NAMALWA (cell line): ENCODE results near the gene NDFIP1.
"Not testable (repeated sequence)": the region's sequence is repeated elsewhere in the genome, so short reads cannot be mapped to it uniquely, and the experiment has no call there.

Experiments used
- DNase-seq: peaks from one replicate; pipeline ENCODE4 v3.0.0-alpha.2; 2015; ENCODE audit warnings: low spot score

Gene NDFIP1, protein sequence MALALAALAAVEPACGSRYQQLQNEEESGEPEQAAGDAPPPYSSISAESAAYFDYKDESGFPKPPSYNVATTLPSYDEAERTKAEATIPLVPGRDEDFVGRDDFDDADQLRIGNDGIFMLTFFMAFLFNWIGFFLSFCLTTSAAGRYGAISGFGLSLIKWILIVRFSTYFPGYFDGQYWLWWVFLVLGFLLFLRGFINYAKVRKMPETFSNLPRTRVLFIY

DNA sequence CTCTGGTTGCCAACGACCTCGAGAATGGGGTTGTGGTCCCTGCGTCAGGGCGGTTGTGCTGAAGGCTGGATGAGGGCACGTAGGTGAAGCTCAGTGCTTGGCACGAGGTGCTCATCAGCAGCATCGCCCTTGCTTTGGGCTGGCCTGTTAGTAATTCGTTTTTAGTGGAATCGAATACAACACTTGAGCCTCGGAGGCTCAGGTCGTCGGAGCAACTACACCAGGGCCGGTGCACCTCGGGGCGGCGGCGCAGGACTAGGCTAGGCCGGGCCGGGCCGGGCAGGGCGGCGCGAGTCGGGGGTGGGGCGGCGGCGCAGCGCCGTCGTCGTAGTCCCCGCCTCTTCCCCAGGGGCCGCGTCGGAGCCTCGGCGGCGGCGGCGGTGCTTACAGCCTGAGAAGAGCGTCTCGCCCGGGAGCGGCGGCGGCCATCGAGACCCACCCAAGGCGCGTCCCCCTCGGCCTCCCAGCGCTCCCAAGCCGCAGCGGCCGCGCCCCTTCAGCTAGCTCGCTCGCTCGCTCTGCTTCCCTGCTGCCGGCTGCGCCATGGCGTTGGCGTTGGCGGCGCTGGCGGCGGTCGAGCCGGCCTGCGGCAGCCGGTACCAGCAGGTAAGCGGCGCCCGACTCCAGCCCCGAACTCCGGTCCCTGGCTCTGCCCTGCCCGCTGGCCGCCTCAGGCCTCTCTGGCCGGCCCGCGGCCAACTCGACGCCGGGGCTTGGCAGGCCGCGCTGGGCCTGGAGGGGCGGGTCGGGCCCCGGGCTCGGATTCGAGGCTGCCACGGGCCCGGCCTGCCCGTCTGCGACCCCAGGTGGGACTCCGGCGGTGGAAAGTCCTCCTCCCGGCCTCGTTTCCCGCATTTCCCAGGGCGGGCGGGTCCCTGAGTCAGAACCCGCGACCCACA is at the start of gene NDFIP1:
NDFIP1 (plus strand) TSS at position 348 of the 899 bp plus-strand sequence; CDS start at position 544, 196 bp downstream.
- peak; percentile 75 for DNase-seq

DNA sequence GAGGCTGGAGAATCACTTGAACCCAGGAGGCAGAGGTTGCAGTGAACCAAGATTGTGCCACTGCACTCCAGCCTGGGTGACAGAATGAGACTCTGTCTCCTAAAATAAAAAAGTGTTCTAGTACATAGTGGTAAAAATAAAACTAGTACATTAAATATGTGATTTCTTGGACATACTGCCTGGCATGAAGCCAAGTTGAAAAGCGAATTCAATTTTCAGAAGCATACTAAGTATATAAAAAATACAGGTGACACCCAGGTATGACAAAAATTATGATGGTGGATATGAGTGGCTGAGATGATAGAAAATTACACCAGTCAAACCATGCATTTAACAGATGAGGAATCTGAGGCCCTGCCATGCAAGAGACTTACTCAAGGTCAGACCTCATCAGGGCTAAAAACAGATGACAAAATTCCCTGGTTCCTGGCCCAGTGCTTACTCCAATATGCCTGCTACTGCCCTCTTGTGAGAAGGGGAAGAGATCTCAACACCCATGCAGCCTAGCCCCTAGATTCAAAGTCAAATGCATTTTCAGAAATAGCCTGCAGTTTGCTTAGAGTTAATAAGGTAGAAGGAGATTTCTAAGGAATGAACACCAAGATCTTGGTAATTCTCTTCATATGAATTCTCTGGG is 49.2 kb upstream of the NDFIP1 start:
- no peak for DNase-seq

DNA sequence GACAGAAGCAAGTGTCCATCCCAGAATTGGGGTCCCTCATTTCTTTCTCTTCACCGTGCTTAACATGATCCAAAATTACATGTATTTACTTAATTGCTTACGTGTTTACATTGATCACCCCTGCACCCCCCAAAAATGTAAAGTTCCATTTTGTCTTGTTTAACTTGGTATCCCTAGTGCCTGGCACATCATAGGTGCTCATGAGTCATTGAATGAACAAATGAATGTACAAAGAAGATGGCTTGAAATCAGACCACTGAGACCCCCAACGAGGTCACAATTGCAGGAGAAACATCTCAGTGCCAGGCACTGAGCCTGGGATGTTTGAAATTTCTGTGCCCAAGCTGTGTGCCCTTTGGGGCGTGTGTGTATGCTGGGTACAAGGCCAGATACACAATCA is 45.2 kb upstream of the NDFIP1 start:
- no peak for DNase-seq

DNA sequence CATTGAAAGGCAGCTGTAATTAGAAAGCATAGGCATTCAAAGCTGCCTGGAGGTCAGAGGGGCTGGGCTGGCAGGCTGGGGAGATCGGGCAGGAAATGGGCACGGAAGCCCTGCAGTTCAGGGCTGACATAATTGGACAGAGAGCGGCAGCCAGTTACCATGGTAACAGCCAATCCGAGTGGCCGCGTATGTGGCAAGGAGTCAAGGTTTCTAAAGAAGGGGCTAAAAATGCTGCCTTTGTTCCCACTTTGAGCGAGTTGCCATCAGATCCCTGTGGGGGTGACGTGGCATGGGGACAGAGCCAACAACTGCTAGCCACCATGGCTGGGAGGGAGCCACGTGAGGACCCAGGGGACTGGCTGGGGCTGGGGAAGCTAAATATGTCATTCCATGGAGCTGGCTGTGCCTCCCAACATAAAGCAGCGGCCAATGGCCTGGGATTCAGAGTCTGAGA is 44.7 kb upstream of the NDFIP1 start:
- DNase-seq: no peak

DNA sequence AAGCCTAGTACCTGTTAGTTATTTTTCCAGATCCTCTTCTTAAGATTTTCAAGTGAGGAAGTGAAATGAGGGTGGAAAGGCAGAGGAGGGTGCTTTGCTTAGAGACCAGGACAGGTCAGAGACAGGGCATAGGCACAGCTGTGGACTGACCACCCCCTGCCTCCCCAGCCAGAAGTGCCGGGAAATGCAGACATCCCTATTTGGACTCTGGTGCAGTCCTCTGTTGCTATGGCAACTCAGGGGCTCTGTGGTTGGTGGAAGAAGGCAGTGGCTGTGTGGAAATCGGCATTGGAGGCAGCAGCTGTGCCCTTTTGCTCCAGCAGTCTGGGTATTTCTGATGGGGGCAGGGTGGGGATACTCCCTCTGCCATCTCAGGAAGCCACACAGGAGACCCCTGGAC is 43.3 kb upstream of the NDFIP1 start:
- no peak for DNase-seq

DNA sequence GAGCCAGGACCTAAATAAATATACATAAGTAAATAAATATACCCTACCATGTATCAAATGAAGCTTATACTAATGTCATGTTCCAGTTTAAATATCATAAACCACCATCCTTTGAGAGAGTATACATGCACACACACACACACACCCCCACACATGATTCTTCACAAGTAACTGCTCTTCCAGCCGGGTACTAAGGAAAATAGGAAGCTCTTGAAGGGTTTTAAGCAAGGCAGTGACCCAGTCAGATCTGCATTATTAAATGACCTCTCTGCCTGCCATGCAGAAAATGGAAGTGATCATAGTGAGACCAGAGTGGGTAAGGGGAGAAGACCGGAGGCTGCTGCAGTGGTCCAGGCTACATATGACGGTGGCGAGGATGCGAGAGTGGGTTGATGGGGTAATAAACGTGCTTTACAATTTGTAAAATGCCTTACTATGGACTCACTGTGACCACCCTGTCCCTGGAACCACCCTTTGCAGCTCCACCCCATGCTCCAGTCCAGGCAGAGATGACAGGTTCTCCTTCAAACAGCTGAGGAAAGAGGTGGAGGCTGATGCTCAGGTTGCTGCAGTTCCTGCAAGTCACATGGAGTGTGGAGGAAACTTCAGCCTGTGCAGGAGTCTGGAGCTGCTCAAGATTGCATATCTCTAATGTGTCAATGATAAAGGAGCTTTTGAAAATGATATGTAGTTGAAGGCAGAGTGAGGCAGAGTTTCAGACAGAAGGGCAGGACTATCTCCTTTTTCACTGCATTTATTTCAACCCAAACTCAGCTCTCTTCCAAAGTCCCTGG is 38.8 kb upstream of the NDFIP1 start:
- no peak for DNase-seq

DNA sequence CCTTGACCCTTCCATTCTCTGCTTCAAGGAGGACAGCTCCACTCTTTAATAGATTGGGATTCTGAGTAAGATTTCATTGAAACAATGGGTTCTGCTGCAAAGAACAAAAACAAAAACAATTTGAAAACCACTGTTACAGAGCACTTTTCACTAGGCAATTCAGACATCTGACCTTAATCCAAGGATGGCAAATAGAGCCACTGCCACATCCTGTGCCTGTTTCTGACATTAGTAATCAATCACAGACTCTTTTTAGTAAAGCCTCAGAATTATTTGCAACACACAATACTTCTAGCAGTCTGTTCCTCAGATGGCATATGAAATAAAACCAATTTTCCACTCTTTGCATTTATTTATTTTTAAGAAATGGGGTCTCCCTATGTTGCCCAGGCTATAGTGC is 37.8 kb upstream of the NDFIP1 start:
- DNase-seq: no peak

DNA sequence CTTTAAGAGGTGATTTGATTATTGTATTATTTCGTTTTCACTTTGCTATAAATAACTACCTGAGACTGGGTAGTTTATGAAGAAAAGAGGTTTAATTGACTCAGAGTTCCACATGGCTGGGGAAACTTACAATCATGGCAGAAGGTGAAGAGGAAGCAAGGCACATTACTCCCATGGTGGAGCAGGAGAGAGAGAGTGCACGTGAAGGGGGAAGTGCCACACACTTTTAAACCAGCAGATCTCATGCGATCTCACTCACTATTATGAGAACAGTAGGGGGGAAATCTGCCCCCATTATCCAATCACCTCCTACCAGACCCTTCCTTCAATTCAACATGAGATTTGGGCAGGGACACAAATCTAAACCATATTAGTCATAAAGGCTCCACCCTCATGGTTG is 36.1 kb upstream of the NDFIP1 start:
- no peak for DNase-seq

DNA sequence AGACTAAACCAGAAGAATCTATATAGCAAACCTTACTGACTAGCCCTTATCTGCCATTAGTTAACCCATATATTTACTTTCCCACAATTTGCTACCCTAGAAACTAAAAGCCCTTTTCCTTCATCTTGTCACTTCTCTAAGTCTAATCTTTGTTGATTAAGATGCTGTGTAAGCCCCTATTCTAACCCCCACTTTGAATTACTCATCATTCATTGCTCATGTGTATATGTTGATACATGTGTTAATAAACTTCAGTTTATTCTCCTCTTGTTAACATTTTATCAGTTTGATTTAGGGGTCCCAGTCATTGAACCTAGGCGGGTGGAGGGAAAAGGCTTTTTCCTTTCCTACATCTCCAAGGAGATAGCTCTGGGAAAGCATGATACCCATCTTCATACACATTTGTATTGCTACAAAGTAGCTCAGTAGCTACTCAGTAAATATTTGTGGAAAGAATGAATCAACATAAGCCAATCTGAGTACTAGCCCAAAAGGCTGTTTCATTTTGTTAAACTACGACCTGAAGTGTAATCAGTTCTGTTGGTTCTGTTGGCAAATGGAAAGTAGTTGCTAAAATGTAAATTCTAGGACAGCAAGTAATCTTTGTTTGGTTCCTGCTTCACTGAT is 35.1 kb upstream of the NDFIP1 start:
- DNase-seq: no peak

DNA sequence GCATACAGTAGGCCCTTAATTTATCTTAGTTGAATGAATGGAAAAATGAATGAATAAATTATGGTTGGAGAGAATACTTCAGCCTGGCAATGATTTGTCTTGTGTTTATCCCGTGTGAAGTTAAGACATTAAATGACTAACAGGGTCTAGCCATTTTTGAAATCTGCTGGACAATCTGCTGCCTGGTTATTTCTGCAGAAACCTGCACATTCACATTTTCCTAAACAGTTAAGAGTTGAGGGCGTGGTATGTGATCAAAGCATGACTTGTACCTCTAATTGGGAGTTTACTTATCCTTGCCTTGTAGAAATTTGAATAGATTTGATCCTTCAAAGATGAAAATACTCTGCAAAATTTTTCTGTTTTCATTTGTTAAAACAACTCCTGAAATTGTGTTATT is 34.6 kb upstream of the NDFIP1 start:
- no peak for DNase-seq

DNA sequence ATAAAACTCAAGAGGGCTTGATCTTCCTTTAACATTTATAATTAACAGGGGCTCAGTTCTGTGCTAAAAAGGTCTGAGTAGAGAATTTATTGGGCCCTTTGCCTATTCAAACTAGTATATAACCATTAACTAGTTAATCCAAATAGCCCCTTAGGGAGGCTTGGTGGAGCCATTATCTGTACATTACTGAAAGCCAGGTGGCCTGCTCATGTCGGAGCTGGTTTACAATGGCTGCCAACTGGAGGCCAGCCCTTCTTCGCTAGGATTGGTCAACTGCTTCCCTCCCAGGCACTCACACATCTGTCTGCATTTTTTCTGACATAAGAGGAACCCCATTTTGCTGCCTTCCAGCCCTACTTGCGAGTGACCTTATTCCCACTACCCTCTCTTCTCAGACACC is 30.4 kb upstream of the NDFIP1 start:
- DNase-seq: no peak

DNA sequence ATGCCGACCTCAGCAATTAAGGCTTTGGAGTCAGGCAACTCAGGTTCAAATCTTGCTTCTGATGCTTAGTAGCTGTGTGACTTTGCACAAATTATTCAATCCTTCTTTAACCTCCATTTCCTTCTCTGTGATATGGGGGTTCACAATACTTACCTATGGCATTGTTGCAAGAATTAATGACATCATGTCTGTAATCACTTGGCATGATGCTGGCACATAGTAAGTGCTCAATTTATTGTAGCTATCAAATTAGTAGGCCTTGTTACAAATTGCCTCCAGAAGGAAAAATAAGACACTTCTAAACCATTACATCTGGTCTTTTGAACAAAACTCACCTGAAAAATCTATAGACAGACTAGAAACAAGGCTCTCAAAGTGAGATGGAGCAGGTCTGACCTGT is 29.9 kb upstream of the NDFIP1 start:
- no peak for DNase-seq

DNA sequence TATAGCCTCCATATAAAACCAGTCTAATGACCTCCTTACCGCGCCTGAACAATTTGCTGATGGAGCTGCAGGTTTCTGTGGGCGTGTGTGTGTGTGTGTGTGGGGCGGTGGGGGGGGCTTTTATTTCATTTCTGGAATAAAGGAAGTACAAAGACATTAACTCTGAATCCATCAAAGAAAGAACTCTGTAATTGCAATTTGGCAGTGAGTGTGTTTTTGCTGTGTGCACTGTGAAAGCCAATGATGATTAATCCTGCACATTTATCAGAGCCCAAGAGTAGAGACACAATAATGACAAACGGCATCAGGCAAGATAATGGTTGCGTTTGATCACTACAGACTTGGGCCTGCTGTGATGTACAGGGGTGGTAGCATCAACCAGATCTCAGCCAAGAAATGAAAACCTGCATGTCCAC is 29.3 kb upstream of the NDFIP1 start:
- no peak for DNase-seq

DNA sequence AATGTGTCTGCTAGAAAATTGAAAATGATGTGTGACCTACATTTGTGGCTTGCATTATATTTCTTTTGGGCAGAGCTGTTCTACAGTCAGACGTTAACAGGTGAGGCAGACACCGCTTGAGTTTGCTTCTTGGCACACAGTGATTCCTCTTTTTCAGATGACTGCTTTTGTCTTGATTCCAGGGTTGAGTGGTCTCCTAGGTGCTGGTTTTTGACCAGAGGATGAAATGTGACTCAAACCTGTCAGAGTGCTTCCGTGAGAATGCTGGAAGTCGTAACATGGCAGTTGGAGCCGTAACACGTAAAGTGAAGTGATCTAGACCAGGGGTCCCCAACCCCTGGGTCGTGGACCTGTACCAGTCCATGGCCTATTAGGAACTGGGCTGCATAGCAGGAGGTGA is 28.3 kb upstream of the NDFIP1 start:
- no peak for DNase-seq

DNA sequence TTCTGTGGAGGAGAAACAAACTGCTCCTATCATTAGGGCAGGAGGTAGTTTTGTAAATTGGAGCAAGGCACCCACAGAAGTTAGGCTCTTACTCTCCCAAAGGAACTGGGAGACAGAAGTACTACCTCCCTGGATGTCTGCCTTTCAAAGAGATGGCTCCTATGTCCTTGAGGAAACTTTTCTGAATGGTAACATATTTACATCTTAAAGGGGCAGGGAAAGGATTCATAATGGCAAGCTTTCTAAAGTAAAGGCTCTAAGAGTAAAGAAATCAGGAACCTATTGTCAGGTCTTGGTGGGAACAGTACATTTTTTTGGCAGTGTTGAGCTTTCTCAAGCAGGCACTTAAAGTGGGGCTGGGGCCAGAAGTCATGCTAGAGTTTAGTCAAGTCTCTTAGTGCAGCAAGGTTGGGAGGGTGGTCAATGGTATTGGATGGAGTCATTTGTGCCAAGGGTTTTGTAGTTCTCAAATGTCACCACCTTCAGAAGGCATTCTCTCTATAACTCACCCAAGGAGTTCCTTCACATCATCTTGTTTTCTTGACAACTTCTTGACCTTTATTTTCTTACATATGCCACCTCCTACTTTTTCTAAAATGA is 26.3 kb upstream of the NDFIP1 start:
- DNase-seq: no peak

DNA sequence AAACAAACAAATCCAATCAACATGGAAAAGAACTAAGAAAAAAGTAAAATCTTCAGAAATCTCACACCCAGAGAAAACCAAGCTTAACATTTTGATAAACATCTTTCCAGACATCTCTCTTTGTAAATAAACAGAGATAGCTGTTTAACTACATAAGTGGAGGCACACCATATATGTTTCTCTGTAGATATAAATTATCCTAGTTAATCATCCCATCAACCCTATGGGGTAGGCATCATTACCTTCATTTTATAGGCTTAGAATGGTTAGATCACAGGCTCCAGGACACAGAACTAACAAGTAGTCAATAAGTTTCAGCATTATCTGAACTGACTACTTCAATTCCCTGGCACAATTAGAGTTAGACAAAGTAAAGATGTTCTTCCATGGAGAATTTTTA is 22.4 kb upstream of the NDFIP1 start:
- no peak for DNase-seq

DNA sequence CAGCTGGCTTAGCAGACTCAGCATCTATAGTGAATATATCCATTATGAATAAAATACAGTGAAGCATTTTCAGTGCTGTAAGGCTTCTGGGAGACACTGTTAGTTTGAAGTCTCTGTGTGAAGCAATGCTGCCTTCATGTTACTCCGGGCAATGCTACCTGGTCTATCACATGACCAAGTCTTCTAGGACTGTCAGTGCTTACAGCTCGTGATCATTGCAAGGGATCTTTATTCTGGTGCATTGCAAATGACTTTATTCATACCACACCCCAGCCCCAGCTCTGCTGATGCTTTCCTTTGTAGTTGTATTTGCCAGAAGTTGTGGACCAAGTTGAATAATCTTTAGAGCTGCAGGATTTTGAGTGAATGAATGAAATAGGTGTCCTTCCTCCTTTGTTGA is 21.9 kb upstream of the NDFIP1 start:
- DNase-seq: no peak

DNA sequence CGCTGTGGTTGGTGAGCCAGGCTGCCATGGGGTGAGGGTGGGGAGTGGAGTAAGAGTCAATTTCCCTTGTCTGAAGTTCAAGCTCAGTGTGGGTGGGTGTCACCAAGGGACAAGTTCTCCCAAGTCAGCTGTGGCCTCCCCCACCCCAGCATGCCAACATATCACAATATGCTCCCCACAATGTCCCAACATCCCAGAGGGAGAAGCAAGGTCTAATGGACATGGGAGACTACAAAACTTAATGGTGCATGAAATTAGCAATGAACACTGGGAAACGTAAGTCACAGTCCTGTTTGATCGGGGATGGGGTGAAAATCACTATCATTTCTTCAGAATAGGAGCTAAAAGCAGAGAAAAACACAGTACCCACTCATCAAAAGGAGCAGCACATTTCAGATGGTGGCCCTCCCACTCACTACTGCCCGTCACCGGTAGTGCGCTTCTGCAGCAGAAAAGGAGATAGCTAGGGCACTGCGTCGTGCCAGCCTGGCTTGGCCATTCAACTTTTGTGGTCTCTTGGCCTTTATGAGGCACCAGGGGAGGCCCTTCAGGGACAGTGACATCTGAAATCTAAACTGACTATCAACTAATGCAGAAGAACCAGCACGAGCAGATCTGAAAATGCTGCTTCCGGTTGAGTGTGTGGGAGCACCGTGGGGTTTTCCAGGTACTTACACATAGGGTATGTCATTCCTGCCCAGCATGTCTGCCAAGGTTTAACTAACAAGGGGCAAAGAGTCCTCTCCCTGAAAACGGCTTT is 20.5 kb upstream of the NDFIP1 start:
- no peak for DNase-seq

DNA sequence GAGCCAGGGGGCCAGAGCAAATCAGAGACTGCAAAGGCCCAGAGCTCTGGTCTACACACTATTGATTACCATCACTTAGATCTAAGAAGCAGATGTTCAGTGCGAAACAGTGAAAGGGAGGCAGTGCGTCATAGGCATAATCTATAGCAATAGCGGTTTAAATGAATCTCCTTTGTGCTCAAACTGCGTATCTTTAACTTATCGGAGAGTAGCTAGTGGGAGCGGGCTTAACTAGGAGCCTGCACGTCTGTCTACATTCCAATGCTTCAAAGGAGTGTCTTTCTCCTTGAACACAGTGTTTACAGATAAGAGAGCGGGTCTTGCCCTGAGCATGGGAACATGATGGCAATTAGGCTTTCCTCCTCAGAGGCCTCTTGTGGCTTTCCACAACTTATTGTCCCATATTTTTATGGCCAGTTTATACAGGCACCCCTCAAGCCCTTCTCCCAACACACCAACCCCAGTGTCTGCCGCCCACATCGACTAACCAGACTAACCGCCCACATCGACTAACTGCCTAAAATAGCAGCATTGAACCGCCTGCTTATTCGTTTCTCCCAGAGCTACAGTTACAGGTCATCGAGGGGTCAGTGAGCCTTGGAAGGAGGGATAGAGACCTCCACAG is 19.6 kb upstream of the NDFIP1 start:
- DNase-seq: not testable (repeated sequence)

DNA sequence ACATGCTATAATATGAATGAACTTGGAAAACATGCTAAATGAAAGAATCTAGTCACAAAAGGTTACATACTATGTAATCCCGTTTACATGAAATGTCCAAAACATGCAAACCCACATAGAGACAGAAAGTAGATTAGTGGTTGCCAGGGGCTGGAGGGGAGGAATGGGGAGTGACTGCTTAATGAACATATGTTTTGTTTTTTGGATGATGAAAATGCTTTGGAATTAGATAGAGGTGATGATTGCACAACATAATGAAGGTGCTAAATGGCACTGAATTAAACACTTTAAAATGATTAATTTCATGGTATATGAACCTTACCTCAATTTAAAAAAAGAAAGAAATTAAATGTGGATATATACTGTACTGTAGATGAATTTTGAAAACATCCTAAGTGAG is 17.6 kb upstream of the NDFIP1 start:
- no peak for DNase-seq
